K562 treated with DMSO at 1 percent for 4 hours (cell line): ENCODE data around the gene CARD8. TPM values are rescaled to one million over a fixed set of nuclear protein-coding genes. Genes with fewer than 3 reads are reported as not detected.

ENCODE experiments used
- total RNA-seq: library from RNA; unstranded; fragments of 300-600 nt; gene quantifications from 2 replicates; pipeline ENCODE4 v1.2.3, GENCODE V29; 2022; ENCODE audit not compliant: insufficient read depth

The CARD8 gene
- total RNA-seq: 13.3 and 15.5 TPM in 2 replicates

DNA sequence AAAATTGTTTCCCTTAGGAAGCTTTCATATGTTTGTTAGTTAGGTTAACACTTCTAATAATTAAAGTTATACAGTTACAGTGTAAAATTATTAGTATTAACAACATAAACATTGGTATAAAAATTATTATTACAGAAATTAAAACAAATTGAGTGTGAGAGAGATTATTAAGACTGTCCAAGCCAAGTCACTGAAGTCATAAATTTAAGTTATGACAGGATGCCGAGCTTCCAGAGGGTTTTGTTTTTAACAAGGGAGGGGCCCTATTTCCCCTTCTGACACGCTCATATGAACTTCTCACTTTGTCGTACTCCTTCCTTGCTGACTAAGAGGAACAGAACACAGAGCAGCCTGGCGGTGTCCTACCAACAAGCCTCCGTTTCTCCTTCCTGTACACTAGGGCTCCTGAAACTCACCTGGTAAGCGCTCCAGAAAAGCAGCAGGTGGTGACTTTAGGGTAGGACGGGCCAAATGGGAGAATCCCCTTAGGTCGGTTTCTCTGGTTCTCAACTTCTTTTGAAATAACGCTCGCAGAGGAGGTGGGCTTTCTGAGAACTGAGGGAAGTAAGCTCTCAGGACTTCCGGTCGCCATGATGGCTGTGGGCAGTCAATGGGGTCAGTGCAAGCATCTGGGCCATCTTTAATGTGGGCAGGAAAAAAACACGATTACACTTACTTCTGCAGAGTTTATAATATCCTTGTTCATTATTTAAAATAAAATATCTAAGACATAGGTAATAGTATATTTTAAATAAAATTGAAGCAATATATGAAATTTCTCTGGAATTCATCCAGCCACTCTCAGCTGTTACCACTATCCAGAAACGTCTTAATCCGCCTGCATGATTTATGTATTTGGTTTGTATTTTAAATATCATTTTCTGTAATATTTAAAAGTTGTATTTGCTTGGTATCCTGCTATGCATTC is at the start of gene CARD8:
CARD8 (minus strand) TSS at position 537 of the 928 bp plus-strand sequence. CDS start 14,892 bp downstream, outside the sequence.

DNA sequence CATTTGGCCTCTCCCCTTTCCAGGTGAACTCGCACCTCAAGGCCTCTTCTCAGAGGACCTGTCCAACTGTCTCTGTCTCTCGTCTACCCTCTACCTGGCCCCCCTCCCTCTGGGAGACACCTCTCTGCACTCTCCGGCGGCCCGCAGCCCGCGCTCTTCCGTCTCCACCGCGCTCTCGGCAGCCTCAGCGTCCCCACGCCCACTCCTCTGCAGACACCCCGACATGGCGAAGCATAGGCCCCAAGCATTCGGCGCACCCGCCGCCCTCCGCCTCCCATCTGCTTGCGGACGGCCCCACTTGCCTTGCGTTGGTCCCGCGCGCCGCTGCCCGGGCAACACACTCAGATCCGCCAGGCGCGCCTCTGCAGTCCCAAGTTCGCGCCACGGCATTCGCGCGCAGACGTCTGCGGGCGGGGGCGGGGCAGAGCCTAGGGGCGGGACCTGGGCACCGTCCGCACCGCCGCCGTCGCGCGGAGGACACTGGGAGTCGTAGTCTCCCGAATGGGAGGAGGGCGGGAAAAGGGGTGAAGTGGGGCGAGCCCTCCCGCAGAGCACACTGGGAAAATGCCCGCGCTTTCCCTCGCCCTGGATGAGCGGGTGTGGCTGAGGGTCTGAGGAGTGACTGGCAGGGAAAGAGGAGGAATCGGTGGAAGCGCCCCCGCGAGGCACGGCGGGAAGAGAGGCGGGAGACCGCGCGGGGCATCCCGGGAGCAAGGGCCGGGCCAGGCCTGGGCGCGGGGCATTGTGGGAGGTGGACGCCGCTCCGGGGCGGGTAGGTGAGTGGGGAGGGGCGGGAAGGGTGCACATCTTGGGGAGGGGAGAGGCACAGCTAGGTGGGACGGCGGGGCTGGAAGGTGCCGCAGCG is 85.5 kb downstream of the CARD8 start, which contains the start of the genes LIG1 and ZSWIM9:
LIG1 (minus strand) TSS at position 406 of the 865 bp plus-strand sequence. CDS start 4,778 bp downstream, outside the sequence.
ZSWIM9 (plus strand) TSS at position 742 of the 865 bp plus-strand sequence. CDS start 1,123 bp downstream, outside the sequence.

Other genes starting within 250 kb of the CARD8 start
- not detected in 2 replicates for gene CABP5, start 211.8 kb downstream of the CARD8 start, total RNA-seq
- gene PLA2G4C, start 145.1 kb downstream of the CARD8 start, total RNA-seq: 3.5 TPM in 1 of 2 replicates, not detected in the other
- gene LIG1, start 85.6 kb downstream of the CARD8 start, total RNA-seq: 48.3 and 60.9 TPM in 2 replicates
- 4.7 and 6.6 TPM in 2 replicates for gene ZSWIM9, start 85.2 kb downstream of the CARD8 start, total RNA-seq
- gene ZNF114, start 14.2 kb upstream of the CARD8 start, total RNA-seq: not detected in 2 replicates
- 277 and 348 TPM in 2 replicates for gene EMP3, start 69.6 kb upstream of the CARD8 start, total RNA-seq
- gene TMEM143, start 108.0 kb upstream of the CARD8 start, total RNA-seq: 6.4 and 8.6 TPM in 2 replicates
- gene SYNGR4, start 108.5 kb upstream of the CARD8 start, total RNA-seq: not detected in 2 replicates
- gene KDELR1, start 135.6 kb upstream of the CARD8 start, total RNA-seq: 186 and 205 TPM in 2 replicates
- gene GRIN2D, start 137.8 kb upstream of the CARD8 start, total RNA-seq: 16.0 and 21.6 TPM in 2 replicates
- gene GRWD1, start 190.1 kb upstream of the CARD8 start, total RNA-seq: 15.5 and 16.7 TPM in 2 replicates
- 2.5 and 3.5 TPM in 2 replicates for gene KCNJ14, start 199.7 kb upstream of the CARD8 start, total RNA-seq
- 33.0 and 35.3 TPM in 2 replicates for gene CYTH2, start 213.5 kb upstream of the CARD8 start, total RNA-seq